DMS53 (cell line): ENCODE data around the gene SCT.

ENCODE experiments used
- DNase-seq: peaks from one replicate; lab custom pipeline; 2025; lab: John Stamatoyannopoulos, UW

SCT gene

GRCh38 chr11:643849-644738 lies 17.1 kb upstream of the SCT start:
- DNase-seq = no peak

DNA sequence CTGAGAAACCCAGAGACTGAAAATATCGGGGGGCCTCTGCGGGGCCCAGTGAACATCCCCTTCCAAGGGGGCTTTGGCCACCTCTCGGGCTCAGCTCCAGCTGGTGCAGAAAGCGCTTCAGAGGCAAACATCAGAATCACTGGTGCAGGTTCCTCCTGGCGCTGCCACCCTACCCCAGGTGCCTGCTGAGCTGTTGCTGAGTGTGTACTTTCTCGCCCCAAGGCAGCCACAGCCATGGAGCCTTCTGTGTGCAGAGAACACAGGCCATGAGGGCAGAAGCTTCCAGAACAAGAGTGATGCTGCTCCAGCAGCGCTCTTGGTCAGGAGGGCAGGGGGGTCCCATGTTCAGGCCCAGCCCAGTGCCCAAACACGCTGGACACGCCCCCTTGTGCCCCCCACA lies 16.4 kb upstream of the SCT start:
- DNase-seq = peak; percentile 30

GRCh38 chr11:641806-642370 lies 14.9 kb upstream of the SCT start:
- no peak for DNase-seq

DNA sequence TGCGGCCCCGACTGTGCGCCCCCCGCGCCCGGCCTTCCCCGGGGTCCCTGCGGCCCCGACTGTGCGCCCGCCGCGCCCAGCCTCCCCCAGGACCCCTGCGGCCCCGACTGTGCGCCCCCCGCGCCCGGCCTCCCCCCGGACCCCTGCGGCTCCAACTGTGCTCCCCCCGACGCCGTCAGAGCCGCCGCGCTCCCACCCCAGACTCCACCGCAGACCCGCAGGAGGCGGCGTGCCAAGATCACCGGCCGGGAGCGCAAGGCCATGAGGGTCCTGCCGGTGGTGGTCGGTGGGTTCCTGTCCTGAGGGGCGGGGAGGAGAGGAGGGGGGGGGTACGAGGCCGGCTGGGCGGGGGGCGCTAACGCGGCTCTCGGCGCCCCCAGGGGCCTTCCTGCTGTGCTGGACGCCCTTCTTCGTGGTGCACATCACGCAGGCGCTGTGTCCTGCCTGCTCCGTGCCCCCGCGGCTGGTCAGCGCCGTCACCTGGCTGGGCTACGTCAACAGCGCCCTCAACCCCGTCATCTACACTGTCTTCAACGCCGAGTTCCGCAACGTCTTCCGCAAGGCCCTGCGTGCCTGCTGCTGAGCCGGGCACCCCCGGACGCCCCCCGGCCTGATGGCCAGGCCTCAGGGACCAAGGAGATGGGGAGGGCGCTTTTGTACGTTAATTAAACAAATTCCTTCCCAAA lies 13.2 kb upstream of the SCT start:
- DNase-seq = no peak

DNA sequence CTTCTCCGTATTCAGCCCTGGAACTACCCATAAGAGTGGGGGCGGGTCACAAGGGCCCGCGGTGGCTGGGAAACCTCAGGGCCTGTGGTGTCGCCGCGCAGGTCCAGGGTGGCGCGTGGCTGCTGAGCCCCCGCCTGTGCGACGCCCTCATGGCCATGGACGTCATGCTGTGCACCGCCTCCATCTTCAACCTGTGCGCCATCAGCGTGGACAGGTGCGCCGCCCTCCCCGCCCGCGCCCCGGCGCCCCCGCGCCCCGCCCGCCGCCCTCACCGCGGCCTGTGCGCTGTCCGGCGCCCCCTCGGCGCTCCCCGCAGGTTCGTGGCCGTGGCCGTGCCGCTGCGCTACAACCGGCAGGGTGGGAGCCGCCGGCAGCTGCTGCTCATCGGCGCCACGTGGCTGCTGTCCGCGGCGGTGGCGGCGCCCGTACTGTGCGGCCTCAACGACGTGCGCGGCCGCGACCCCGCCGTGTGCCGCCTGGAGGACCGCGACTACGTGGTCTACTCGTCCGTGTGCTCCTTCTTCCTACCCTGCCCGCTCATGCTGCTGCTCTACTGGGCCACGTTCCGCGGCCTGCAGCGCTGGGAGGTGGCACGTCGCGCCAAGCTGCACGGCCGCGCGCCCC lies 12.5 kb upstream of the SCT start:
- DNase-seq = peak; percentile 40

- DNase-seq = no peak
Measured at GRCh38 chr11:638631-639331, 11.8 kb upstream of the SCT start.

GRCh38 chr11:637593-638521 lies 10.9 kb upstream of the SCT start:
- no peak for DNase-seq

GRCh38 chr11:637333-637592 lies 10.3 kb upstream of the SCT start:
- peak; percentile 37 for DNase-seq

- DNase-seq = peak; percentile 49
Measured at GRCh38 chr11:636511-637332, 9.7 kb upstream of the SCT start, which contains the start of gene DRD4. TSS of gene DRD4 (plus strand) at chr11:637269. CDS start at chr11:637305, 36 bp downstream.

DNA sequence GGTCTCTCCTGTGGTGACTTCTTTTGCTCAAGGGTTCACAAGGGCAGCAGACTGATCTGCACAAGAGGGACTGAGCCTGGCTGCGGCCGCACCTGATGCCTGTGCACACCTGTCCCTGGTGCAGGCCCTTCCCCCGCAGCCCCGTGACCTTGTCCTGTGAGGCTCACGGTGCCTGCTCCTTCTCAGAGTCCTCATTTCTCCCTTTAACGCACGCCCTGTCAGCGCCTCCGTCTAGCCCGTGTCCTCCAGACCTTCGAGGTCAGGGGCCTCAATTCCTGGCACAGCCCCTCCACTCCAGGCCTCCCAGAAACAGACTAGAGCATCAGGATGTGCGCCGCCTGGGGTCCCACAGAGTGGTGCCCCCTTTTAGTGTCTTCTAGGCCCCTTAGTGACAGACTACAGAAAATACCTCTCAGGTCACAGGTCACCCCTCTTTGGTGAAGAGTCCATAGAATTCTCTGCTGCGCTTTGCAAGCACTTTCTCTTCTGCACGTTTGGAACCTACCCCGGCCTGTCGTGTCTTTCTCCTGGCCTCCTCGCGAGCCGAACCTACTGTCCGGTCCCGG lies 9.0 kb upstream of the SCT start:
- peak; percentile 38 for DNase-seq

DNA sequence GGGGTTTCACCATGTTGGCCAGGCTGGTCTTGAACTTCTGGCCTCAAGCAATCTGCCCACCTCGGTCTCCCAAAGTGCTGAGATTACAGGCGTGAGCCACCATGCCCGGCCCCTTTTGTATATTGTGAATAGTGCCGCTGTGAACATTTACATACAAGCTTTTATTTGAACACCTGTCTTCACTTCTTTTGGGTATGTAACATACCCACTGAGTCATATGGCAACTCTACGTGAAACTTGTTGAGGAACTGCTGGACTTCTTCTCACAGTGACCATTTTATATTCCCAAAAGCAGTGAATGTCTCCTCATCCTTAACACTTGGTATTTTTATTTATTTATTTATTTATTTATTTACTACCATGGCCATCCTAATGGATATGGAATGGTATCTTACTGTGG lies 3.9 kb upstream of the SCT start:
- peak; percentile 66 for DNase-seq

- no peak for DNase-seq
Measured at GRCh38 chr11:629237-629583, 2.2 kb upstream of the SCT start.

- DNase-seq = no peak
Measured at GRCh38 chr11:628056-628455, 1.1 kb upstream of the SCT start.

GRCh38 chr11:627308-627576 lies 261 bp upstream of the SCT start:
- DNase-seq = no peak

DNA sequence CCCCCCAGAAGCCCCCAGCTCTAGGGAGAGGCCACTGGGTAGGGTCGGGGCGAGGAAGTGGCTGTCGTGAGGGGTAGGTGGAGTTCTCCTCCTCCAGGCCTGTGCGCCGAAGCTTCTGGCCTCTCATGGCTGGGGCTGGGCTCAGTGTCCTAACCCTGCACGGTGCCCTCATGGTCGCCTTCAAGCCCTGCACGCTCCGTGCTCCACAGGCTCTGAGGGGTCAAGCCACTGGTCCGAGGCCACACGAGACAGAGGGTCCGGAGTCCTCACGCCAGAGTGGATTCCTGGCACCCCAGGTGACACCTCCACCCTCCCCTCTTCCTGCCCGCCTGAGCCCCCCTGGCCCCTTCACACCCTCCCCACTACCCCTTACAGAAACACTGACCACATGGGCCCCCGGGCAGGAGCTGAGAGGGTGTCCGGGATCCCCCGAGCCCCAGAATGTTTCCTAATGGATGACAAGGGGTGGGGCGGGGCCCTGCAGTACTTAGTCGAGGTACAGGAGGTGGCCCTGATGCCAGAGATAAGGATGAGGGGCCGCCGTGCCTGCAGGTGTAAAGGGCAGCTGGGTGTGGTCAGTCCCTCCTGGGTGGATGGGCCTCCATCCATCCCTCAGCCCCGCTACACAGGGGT lies 1.2 kb downstream of the SCT start:
- no peak for DNase-seq

GRCh38 chr11:624705-625635 lies 2.0 kb downstream of the SCT start, which contains the start of gene CDHR5:
TSS of gene CDHR5 (minus strand) at chr11:624955. CDS start at chr11:624902, 53 bp downstream.
- no peak for DNase-seq

DNA sequence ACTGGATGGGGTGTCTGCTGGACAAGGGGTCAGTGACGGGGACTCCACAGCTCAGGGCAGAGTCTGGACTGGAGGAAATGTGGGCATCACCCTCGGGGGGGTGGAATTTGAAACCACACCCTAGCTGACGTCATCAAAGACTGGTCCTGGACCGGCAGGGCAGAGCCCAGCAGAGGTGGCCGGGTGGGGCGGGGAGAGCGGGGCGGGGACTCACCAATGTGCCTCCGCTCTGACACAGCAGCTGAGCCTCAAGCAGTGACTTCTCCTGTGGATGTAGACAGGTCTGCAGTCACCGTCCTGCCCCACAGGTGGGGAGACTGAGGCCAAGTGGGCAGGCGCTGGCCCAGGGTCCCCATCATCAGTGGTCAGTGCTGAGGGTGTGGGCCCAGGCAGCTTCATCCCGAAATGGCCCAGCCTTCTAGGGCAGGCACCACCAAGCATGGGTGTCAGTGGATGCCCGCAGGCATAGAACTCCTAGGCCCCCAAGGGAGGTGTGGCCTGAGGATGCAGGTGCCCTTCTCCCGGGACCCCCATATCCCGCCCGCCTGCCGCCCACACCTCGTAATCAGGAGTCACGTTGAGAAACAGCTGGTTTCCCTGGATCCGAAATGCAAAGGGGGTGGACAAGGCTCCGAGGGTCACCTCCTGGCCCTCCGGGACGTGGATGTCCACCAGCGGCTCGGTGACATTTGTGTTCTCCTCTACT lies 2.8 kb downstream of the SCT start:
- DNase-seq = no peak

DNA sequence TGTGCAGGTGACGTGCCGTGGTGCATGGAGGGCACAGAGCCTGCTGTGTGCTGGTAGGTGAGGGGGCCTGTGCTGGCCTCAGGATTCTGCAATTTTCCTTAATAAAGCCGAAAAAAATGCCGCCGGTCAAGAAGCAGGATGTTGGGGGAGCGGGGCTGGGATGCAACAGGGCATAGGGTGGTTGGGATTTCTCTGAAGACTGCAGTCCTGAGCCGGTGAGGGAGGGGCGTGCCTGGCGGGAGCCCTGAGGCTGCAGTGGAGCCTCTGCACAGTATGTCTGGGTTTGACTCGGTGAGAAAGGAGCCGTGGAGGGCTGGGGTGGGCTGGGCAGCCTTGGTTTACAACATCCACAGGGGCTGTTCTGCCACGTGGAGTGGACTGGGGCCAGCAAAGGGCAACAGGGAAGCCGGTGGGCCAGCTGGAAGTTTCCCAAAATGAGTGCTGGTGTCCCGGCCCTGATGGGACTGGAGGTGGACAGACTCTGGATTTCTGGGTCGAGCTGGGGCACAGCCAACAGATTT lies 3.6 kb downstream of the SCT start:
- no peak for DNase-seq
